Measurements from ENCODE around the gene TIMM22.
"Not testable (repeated sequence)": the region's sequence is repeated elsewhere in the genome, so short reads cannot be mapped to it uniquely, and the experiment has no call there.

The TIMM22 gene

GRCh38 chr17:974778-975177, 22.2 kb upstream of the TIMM22 start:
- ChIA-PET CTCF (interaction anchor here (0.5 to 1.9 kb wide), 7 partner anchors 8 to 609 kb away, joined by 3 to 6 read pairs (median 4); no protein-coding TSS in a partner anchor), POLR2A (interaction anchor here (0.6 to 1.4 kb wide), 2 partner anchors 15 to 18 kb away, joined by 3 to 5 read pairs; no protein-coding TSS in a partner anchor)
- peaks cover 17% of the 10 kb centered on the region for H3K4me1 ChIP-seq (ENCODE audit: control insufficient read depth, insufficient read depth, low read length)
- not testable (repeated sequence) for H3K27ac ChIP-seq (ENCODE audit: extremely low read depth, low read depth, low read length); H3K9me3 ChIP-seq (ENCODE audit: control insufficient read depth, insufficient read depth, low read depth, low read length); H3K4me3 ChIP-seq (ENCODE audit: low read depth, low read length); H3K36me3 ChIP-seq (ENCODE audit: control insufficient read depth in 2 of 2, insufficient read depth in 1 of 2, low read length in 2 of 2)
- TF ChIP-seq ZNF121 (tag by site-specific recombination; IDR thresholded peaks at IDR 0.05): 0 out of 2 replicates have a peak, but pooled peaks have one; percentile 52

GRCh38 chr17:975371-975915, 21.5 kb upstream of the TIMM22 start:
- Histone ChIP-seq H3K9me3 (ENCODE audit: control insufficient read depth, insufficient read depth, low read depth, low read length) (no peaks in the 10 kb centered on the region), H3K4me3 (ENCODE audit: low read depth, low read length) (no peak overlapping the region), H3K36me3 (ENCODE audit: control insufficient read depth in 2 of 2, insufficient read depth in 1 of 2, low read length in 2 of 2) (no peaks in the 10 kb centered on the region), H3K4me1 (ENCODE audit: control insufficient read depth, insufficient read depth, low read length) (peaks cover 12% of the 10 kb centered on the region), H3K27ac (ENCODE audit: extremely low read depth, low read depth, low read length) (no peak overlapping the region)
- TF ChIP-seq ZNF223 (tag by site-specific recombination; IDR thresholded peaks at IDR 0.05): no peak
- no peak for TF ChIP-seq IKZF3 (tag by site-specific recombination; IDR thresholded peaks at IDR 0.05)
- TF ChIP-seq ZNF169 (tag by site-specific recombination; IDR thresholded peaks at IDR 0.05): no peak
- 0 out of 2 replicates have a peak, but pooled peaks have one; percentile 29 for TF ChIP-seq ZNF600 (tag by site-specific recombination; IDR thresholded peaks at IDR 0.05)
- no peak for TF ChIP-seq ZNF155 (tag by site-specific recombination; IDR thresholded peaks at IDR 0.05)
- POLR2A ChIA-PET: interaction anchor here (0.6 to 2.2 kb wide), 2 partner anchors 16 to 43 kb away, joined by 3 to 5 read pairs; no protein-coding TSS in a partner anchor
- CTCF ChIA-PET: interaction anchor here (0.5 to 2.5 kb wide), 5 partner anchors 10 to 223 kb away, joined by 3 to 6 read pairs (median 3); no protein-coding TSS in a partner anchor

- CTCF ChIA-PET: interaction anchor here (0.6 to 2.5 kb wide), 7 partner anchors 11 to 444 kb away, joined by 3 to 6 read pairs (median 4); no protein-coding TSS in a partner anchor
Measured at GRCh38 chr17:976312-976711, 20.6 kb upstream of the TIMM22 start.

GRCh38 chr17:977166-977565, 19.8 kb upstream of the TIMM22 start:
- Histone ChIP-seq H3K4me3 (ENCODE audit: low read depth, low read length) (no peak overlapping the region), H3K36me3 (ENCODE audit: control insufficient read depth in 2 of 2, insufficient read depth in 1 of 2, low read length in 2 of 2) (no peaks in the 10 kb centered on the region), H3K27ac (ENCODE audit: extremely low read depth, low read depth, low read length) (no peak overlapping the region), H3K9me3 (ENCODE audit: control insufficient read depth, insufficient read depth, low read depth, low read length) (no peaks in the 10 kb centered on the region), H3K4me1 (ENCODE audit: control insufficient read depth, insufficient read depth, low read length) (peaks cover 9% of the 10 kb centered on the region; the same call in 1 of the 2 replicates)
- ChIA-PET CTCF (interaction anchor here (0.6 to 2.5 kb wide), 7 partner anchors 11 to 181 kb away, joined by 3 to 6 read pairs (median 3); partner anchors contain the start of gene TIMM22), POLR2A (interaction anchor here (2.2 to 3.4 kb wide), 2 partner anchors 12 to 44 kb away, joined by 5 to 11 read pairs; no protein-coding TSS in a partner anchor)
- no peak for TF ChIP-seq ZNF473 (tag by site-specific recombination; IDR thresholded peaks at IDR 0.05)
- TF ChIP-seq ZNF121 (tag by site-specific recombination; IDR thresholded peaks at IDR 0.05): no peak
- no peak for TF ChIP-seq ZNF48 (tag by site-specific recombination; IDR thresholded peaks at IDR 0.05)
- no peak for TF ChIP-seq PRDM6 (tag by site-specific recombination; IDR thresholded peaks at IDR 0.05)
- no peak for TF ChIP-seq ZNF37A (tag by site-specific recombination; IDR thresholded peaks at IDR 0.05)
- TF ChIP-seq ZNF529 (tag by site-specific recombination; IDR thresholded peaks at IDR 0.05; ENCODE audit: insufficient replicate concordance): no peak
- no peak for TF ChIP-seq ZNF223 (tag by site-specific recombination; IDR thresholded peaks at IDR 0.05)

More at GRCh38 chr17:976312-976711, 20.6 kb upstream of the TIMM22 start:
- POLR2A ChIA-PET: interaction anchor here (2.2 kb wide), 1 partner anchor 44 kb away, joined by 5 read pairs; no protein-coding TSS in a partner anchor
- peaks cover 9% of the 10 kb centered on the region; the same call in 1 of the 2 replicates for H3K4me1 ChIP-seq (ENCODE audit: control insufficient read depth, insufficient read depth, low read length)
- no peak overlapping the region for H3K4me3 ChIP-seq (ENCODE audit: low read depth, low read length)
- H3K36me3 ChIP-seq (ENCODE audit: control insufficient read depth in 2 of 2, insufficient read depth in 1 of 2, low read length in 2 of 2): no peaks in the 10 kb centered on the region
- TF ChIP-seq ZNF239 (tag by site-specific recombination; IDR thresholded peaks at IDR 0.05): no peak
- H3K9me3 ChIP-seq (ENCODE audit: control insufficient read depth, insufficient read depth, low read depth, low read length): no peaks in the 10 kb centered on the region
- no peak overlapping the region for H3K27ac ChIP-seq (ENCODE audit: extremely low read depth, low read depth, low read length)

Data from HEK293 (cell line).